Measurements from ENCODE around the gene C16orf86. TPM values are rescaled to one million over a fixed set of nuclear protein-coding genes. Genes with fewer than 3 reads are reported as not detected.

The C16orf86 gene
- total RNA-seq, 1 experiment from 2014 or later = 0.79 TPM

- POLR2A ChIA-PET = no interaction called here
- H3K79me2 ChIP-seq (ENCODE audit: insufficient read depth, low read length) = peaks cover 5% of the 10 kb centered on the region; the same call in 1 of the 2 replicates
Observed at GRCh38 chr16:67653128-67653788, 13.4 kb upstream of the C16orf86 start.

More at GRCh38 chr16:67653128-67653788, 13.4 kb upstream of the C16orf86 start:
- peaks cover 0 to 4% of the 10 kb centered on the region in 2 experiments; a peak in 1 of 4 replicates for H3K4me1 ChIP-seq (ENCODE audit: control insufficient read depth in 1 of 2, insufficient read depth in 2 of 2, low read length in 2 of 2)
- no peaks in the 10 kb centered on the region for H3K27me3 ChIP-seq (ENCODE audit: insufficient read depth, low read length)
- H3K27ac ChIP-seq (ENCODE audit: low read depth, low read length) = peak overlapping the region; percentile 70; the same call in 1 of the 2 replicates
- no TSS peak for BruUV-seq (replicated peaks)
- ATAC-seq (peak; percentile 78), DNase-seq (ENCODE audit: low read depth, low spot score) (no peak)
- no peaks in the 10 kb centered on the region for H3K9me2 ChIP-seq (ENCODE audit: insufficient read depth)
- H3K9me3 ChIP-seq (ENCODE audit: control insufficient read depth in 1 of 2, insufficient read depth in 1 of 2, low read depth in 1 of 2, low read length in 2 of 2) = no peaks in the 10 kb centered on the region
- ChIA-PET CTCF (interaction anchor here (1.9 kb wide), 1 partner anchor 132 kb away, joined by 4 read pairs; no protein-coding TSS in a partner anchor), RAD21 (ENCODE audit: low non-redundant PET in 1 of 2, low total read pairs in 2 of 2, uncharacterized antibody in 2 of 2, unreplicated experiment in 2 of 2) (no interaction called here)
- no peak for TF ChIP-seq FOSL1 (IDR thresholded peaks at IDR 0.05; ENCODE audit: low read depth)
- no peak for TF ChIP-seq EZH2 (IDR thresholded peaks at IDR 0.05)
- TF ChIP-seq SP1 (IDR thresholded peaks at IDR 0.05; ENCODE audit: low read depth) = no peak
- TF ChIP-seq ZNF274 (IDR thresholded peaks at IDR 0.05; ENCODE audit: low read depth, low read length) = no peak
- no peak for TF ChIP-seq CBX3 (IDR thresholded peaks at IDR 0.05; ENCODE audit: low read depth)
- no peak for TF ChIP-seq ATF3 (IDR thresholded peaks at IDR 0.05)
- TF ChIP-seq TCF7L2 (IDR thresholded peaks at IDR 0.05; ENCODE audit: borderline replicate concordance, extremely low read depth, insufficient read depth, insufficient read length) = no peak
- no peak for TF ChIP-seq RAD21 (IDR thresholded peaks at IDR 0.05; ENCODE audit: low read depth)
- peak in 2 of 3 experiments; percentile 34 to 48; a peak in 4 of 6 replicates for TF ChIP-seq CTCF (IDR thresholded peaks at IDR 0.05 in 2 of 3, conservative IDR thresholded peaks at IDR 0.05 in 1 of 3; ENCODE audit: borderline replicate concordance in 1 of 3, insufficient read depth in 1 of 3, low read depth in 2 of 3, low read length in 2 of 3)
- peak; percentile 53; the same call in 1 of the 2 replicates for TF ChIP-seq ZFX (IDR thresholded peaks at IDR 0.05)
- no peak for TF ChIP-seq REST (IDR thresholded peaks at IDR 0.05; ENCODE audit: low read depth)
- no peak for TF ChIP-seq POLR2A (IDR thresholded peaks at IDR 0.05; ENCODE audit: borderline replicate concordance, extremely low read depth, insufficient read depth, insufficient read length)
- no peaks in the 10 kb centered on the region for H4K20me1 ChIP-seq (ENCODE audit: insufficient read depth)
- no peak overlapping the region for H2AFZ ChIP-seq (ENCODE audit: low read depth, low read length, poor library complexity, severe bottlenecking)
- H3K36me3 ChIP-seq (ENCODE audit: control insufficient read depth in 1 of 2, insufficient read depth in 2 of 2, low read length in 2 of 2) = peaks cover 0 to 6% of the 10 kb centered on the region in 2 experiments; a peak in 1 of 4 replicates
- intact Hi-C loops (cut with micrococcal nuclease) = no loop called here
- peak overlapping the region; percentile 79 to 90 for H3K4me3 ChIP-seq (replicated peaks in 1 of 2; ENCODE audit: low read depth in 1 of 2, low read length in 2 of 2)
- H3K9ac ChIP-seq (ENCODE audit: low read length) = peak overlapping the region; percentile 81
- peak overlapping the region; percentile 90 for H3K4me2 ChIP-seq (ENCODE audit: low read length)

Data from HCT116 (cell line).